Measurements from ENCODE around the gene PFN4.
A peak's percentile ranks its signal among the peaks of the same experiment; 100 is the strongest.

Gene PFN4

GRCh38 chr2:24087032-24087431, 36.1 kb downstream of the PFN4 start:
- H3F3A ChIP-seq (ENCODE audit: control insufficient read depth, insufficient read depth) = peaks cover 4% of the 10 kb centered on the region; the same call in 1 of the 2 replicates
- H3K27me3 ChIP-seq (ENCODE audit: control insufficient read depth, low read length) = no peaks in the 10 kb centered on the region
- H3K9me2 ChIP-seq (replicated peaks; ENCODE audit: control insufficient read depth, low read length) = no peaks in the 10 kb centered on the region
- peaks cover 4% of the 10 kb centered on the region; the same call in 1 of the 2 replicates for H3K36me3 ChIP-seq (ENCODE audit: control insufficient read depth, low read length)
- no peak overlapping the region for H3K27ac ChIP-seq (ENCODE audit: low read depth, low read length)
- peaks cover 16% of the 10 kb centered on the region for H3K4me1 ChIP-seq (ENCODE audit: control insufficient read depth, low read length)
- no peaks in the 10 kb centered on the region for H4K20me1 ChIP-seq (ENCODE audit: control insufficient read depth, insufficient read depth, low read depth, low read length)
- H3K9me3 ChIP-seq (ENCODE audit: control insufficient read depth, insufficient read depth, low read length) = no peaks in the 10 kb centered on the region
- no peak overlapping the region for H3K4me2 ChIP-seq (ENCODE audit: low read length)
- H3K4me3 ChIP-seq (ENCODE audit: low read length) = no peak overlapping the region
- TF ChIP-seq CTCF (IDR thresholded peaks at IDR 0.05; ENCODE audit: low read depth, low read length, poor library complexity, severe bottlenecking) (no peak), EZH2phosphoT487 (IDR thresholded peaks at IDR 0.05; ENCODE audit: borderline replicate concordance, low read length) (no peak)
- H3K79me2 ChIP-seq (ENCODE audit: control insufficient read depth, low read length) = no peaks in the 10 kb centered on the region

- no peak overlapping the region for H3K27ac ChIP-seq (ENCODE audit: low read depth, low read length)
- peaks cover 4% of the 10 kb centered on the region; the same call in 1 of the 2 replicates for H3K36me3 ChIP-seq (ENCODE audit: control insufficient read depth, low read length)
- no peak overlapping the region for H3K4me3 ChIP-seq (ENCODE audit: low read length)
- H3K4me1 ChIP-seq (ENCODE audit: control insufficient read depth, low read length) = peaks cover 16% of the 10 kb centered on the region
- H3F3A ChIP-seq (ENCODE audit: control insufficient read depth, insufficient read depth) = peaks cover 4% of the 10 kb centered on the region; the same call in 1 of the 2 replicates
- no peaks in the 10 kb centered on the region for H3K27me3 ChIP-seq (ENCODE audit: control insufficient read depth, low read length)
- no peaks in the 10 kb centered on the region for H3K9me2 ChIP-seq (replicated peaks; ENCODE audit: control insufficient read depth, low read length)
- H3K9me3 ChIP-seq (ENCODE audit: control insufficient read depth, insufficient read depth, low read length) = no peaks in the 10 kb centered on the region
- no peak for TF ChIP-seq EZH2phosphoT487 (IDR thresholded peaks at IDR 0.05; ENCODE audit: borderline replicate concordance, low read length)
- TF ChIP-seq CTCF (IDR thresholded peaks at IDR 0.05; ENCODE audit: low read depth, low read length, poor library complexity, severe bottlenecking) = no peak
- H3K4me2 ChIP-seq (ENCODE audit: low read length) = no peak overlapping the region
- H4K20me1 ChIP-seq (ENCODE audit: control insufficient read depth, insufficient read depth, low read depth, low read length) = no peaks in the 10 kb centered on the region
- no peaks in the 10 kb centered on the region for H3K79me2 ChIP-seq (ENCODE audit: control insufficient read depth, low read length)
Observed at GRCh38 chr2:24086241-24086640, 36.9 kb downstream of the PFN4 start.

DNA sequence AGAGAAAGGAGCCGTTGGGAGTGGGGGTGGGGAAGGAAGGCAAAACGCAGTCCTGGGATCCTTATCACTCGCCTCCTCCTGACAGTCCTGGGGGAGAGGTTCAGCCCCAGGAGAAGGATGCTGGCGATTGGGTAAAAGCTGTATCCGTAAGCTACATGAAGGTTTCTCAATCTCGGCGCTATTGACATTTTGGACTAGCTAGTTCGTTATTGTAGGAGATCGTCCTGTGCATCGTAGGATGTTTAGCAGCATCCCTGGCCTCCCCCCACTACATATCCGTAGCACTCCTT, 38.0 kb downstream of the PFN4 start:
- peaks cover 16% of the 10 kb centered on the region for H3K4me1 ChIP-seq (ENCODE audit: control insufficient read depth, low read length)
- H3K4me2 ChIP-seq (ENCODE audit: low read length) = peak overlapping the region; percentile 91
- TF ChIP-seq CTCF (IDR thresholded peaks at IDR 0.05; ENCODE audit: low read depth, low read length, poor library complexity, severe bottlenecking) (no peak), EZH2phosphoT487 (IDR thresholded peaks at IDR 0.05; ENCODE audit: borderline replicate concordance, low read length) (no peak)
- H3F3A ChIP-seq (ENCODE audit: control insufficient read depth, insufficient read depth) = peaks cover 4% of the 10 kb centered on the region; the same call in 1 of the 2 replicates
- H3K9me2 ChIP-seq (replicated peaks; ENCODE audit: control insufficient read depth, low read length) = no peaks in the 10 kb centered on the region
- H3K27ac ChIP-seq (ENCODE audit: low read depth, low read length) = no peak overlapping the region
- H3K9me3 ChIP-seq (ENCODE audit: control insufficient read depth, insufficient read depth, low read length) = no peaks in the 10 kb centered on the region
- no peaks in the 10 kb centered on the region for H4K20me1 ChIP-seq (ENCODE audit: control insufficient read depth, insufficient read depth, low read depth, low read length)
- no peaks in the 10 kb centered on the region for H3K27me3 ChIP-seq (ENCODE audit: control insufficient read depth, low read length)
- H3K36me3 ChIP-seq (ENCODE audit: control insufficient read depth, low read length) = peaks cover 4% of the 10 kb centered on the region; the same call in 1 of the 2 replicates
- peak overlapping the region; percentile 84 for H3K4me3 ChIP-seq (ENCODE audit: low read length)
- no peaks in the 10 kb centered on the region for H3K79me2 ChIP-seq (ENCODE audit: control insufficient read depth, low read length)
